ENCODE results near the gene IQSEC3.

IQSEC3 gene

GRCh38 chr12:189622-189962 is 123.0 kb downstream of the IQSEC3 start:
- Histone ChIP-seq H4K20me1 (ENCODE audit: insufficient read depth, low read length, poor library complexity, severe bottlenecking) (no peaks in the 10 kb centered on the region), H3F3A (ENCODE audit: low read depth) (no peaks in the 10 kb centered on the region), H3K27me3 (ENCODE audit: insufficient read depth, low read length, poor library complexity, severe bottlenecking) (no peaks in the 10 kb centered on the region), H3K4me3 (ENCODE audit: low read length, poor library complexity, severe bottlenecking) (no peak overlapping the region), H2AFZ (ENCODE audit: low read length) (no peak overlapping the region), H3K9me3 (ENCODE audit: insufficient read depth, low read depth, low read length) (no peaks in the 10 kb centered on the region), H3K36me3 (ENCODE audit: insufficient read depth, low read length) (no peaks in the 10 kb centered on the region), H3K4me2 (ENCODE audit: low read depth, low read length, poor library complexity, severe bottlenecking) (no peak overlapping the region), H3K4me1 (ENCODE audit: insufficient read depth, low read length, poor library complexity, severe bottlenecking) (peaks cover 21% of the 10 kb centered on the region), H3K9ac (ENCODE audit: low read depth, low read length, poor library complexity, severe bottlenecking) (no peak overlapping the region), H3K9me2 (replicated peaks; ENCODE audit: low read depth, low read length) (no peaks in the 10 kb centered on the region), H3K79me2 (ENCODE audit: insufficient read depth, low read length) (no peaks in the 10 kb centered on the region)
- TF ChIP-seq CTCF (conservative IDR thresholded peaks at IDR 0.05; ENCODE audit: low read length) (no peak), EZH2phosphoT487 (IDR thresholded peaks at IDR 0.05; ENCODE audit: borderline replicate concordance) (no peak)

- Histone ChIP-seq H3K9me3 (ENCODE audit: insufficient read depth, low read depth, low read length) (no peaks in the 10 kb centered on the region), H3K79me2 (ENCODE audit: insufficient read depth, low read length) (no peaks in the 10 kb centered on the region), H3K4me3 (ENCODE audit: low read length, poor library complexity, severe bottlenecking) (no peak overlapping the region), H3K36me3 (ENCODE audit: insufficient read depth, low read length) (no peaks in the 10 kb centered on the region), H3K27me3 (ENCODE audit: insufficient read depth, low read length, poor library complexity, severe bottlenecking) (no peaks in the 10 kb centered on the region), H3K9ac (ENCODE audit: low read depth, low read length, poor library complexity, severe bottlenecking) (no peak overlapping the region), H3K4me2 (ENCODE audit: low read depth, low read length, poor library complexity, severe bottlenecking) (no peak overlapping the region), H2AFZ (ENCODE audit: low read length) (no peak overlapping the region), H4K20me1 (ENCODE audit: insufficient read depth, low read length, poor library complexity, severe bottlenecking) (no peaks in the 10 kb centered on the region), H3K9me2 (replicated peaks; ENCODE audit: low read depth, low read length) (no peaks in the 10 kb centered on the region), H3K4me1 (ENCODE audit: insufficient read depth, low read length, poor library complexity, severe bottlenecking) (peaks cover 10% of the 10 kb centered on the region), H3F3A (ENCODE audit: low read depth) (no peaks in the 10 kb centered on the region)
- TF ChIP-seq EZH2phosphoT487 (IDR thresholded peaks at IDR 0.05; ENCODE audit: borderline replicate concordance): no peak
- TF ChIP-seq CTCF (conservative IDR thresholded peaks at IDR 0.05; ENCODE audit: low read length): no peak
Measured at GRCh38 chr12:190881-191280, 124.3 kb downstream of the IQSEC3 start.

GRCh38 chr12:191541-191940 is 125.0 kb downstream of the IQSEC3 start:
- H3K27me3 ChIP-seq (ENCODE audit: insufficient read depth, low read length, poor library complexity, severe bottlenecking): no peaks in the 10 kb centered on the region

More at GRCh38 chr12:191541-191940, 125.0 kb downstream of the IQSEC3 start:
- no peaks in the 10 kb centered on the region for H3K9me2 ChIP-seq (replicated peaks; ENCODE audit: low read depth, low read length)
- H3K79me2 ChIP-seq (ENCODE audit: insufficient read depth, low read length): no peaks in the 10 kb centered on the region
- no peak overlapping the region for H3K4me2 ChIP-seq (ENCODE audit: low read depth, low read length, poor library complexity, severe bottlenecking)
- H4K20me1 ChIP-seq (ENCODE audit: insufficient read depth, low read length, poor library complexity, severe bottlenecking): no peaks in the 10 kb centered on the region
- no peak overlapping the region for H3K9ac ChIP-seq (ENCODE audit: low read depth, low read length, poor library complexity, severe bottlenecking)
- no peaks in the 10 kb centered on the region for H3K9me3 ChIP-seq (ENCODE audit: insufficient read depth, low read depth, low read length)
- TF ChIP-seq EZH2phosphoT487 (IDR thresholded peaks at IDR 0.05; ENCODE audit: borderline replicate concordance) (no peak), CTCF (conservative IDR thresholded peaks at IDR 0.05; ENCODE audit: low read length) (no peak)
- no peak overlapping the region for H2AFZ ChIP-seq (ENCODE audit: low read length)
- H3K36me3 ChIP-seq (ENCODE audit: insufficient read depth, low read length): no peaks in the 10 kb centered on the region
- H3K4me1 ChIP-seq (ENCODE audit: insufficient read depth, low read length, poor library complexity, severe bottlenecking): peaks cover 6% of the 10 kb centered on the region
- H3F3A ChIP-seq (ENCODE audit: low read depth): no peaks in the 10 kb centered on the region
- no peak overlapping the region for H3K4me3 ChIP-seq (ENCODE audit: low read length, poor library complexity, severe bottlenecking)

All from Loucy (cell line).